ENCODE measurements around the gene CFL1. TPM values are rescaled to one million over a fixed set of nuclear protein-coding genes. Genes with fewer than 3 reads are reported as not detected.

The CFL1 gene
- total RNA-seq, 4 donors from 2014 or later: 227 to 514 (median 399) TPM

- H3K4me1 ChIP-seq: peaks cover 4 to 10% of the 10 kb centered on the region in 2 donors
- H3K27ac ChIP-seq: peak overlapping the region; percentile 96 to 97
- peak overlapping the region; percentile 55 to 88 for H3K4me3 ChIP-seq
- no peaks in the 10 kb centered on the region for H3K36me3 ChIP-seq
- TF ChIP-seq CTCF (IDR thresholded peaks at IDR 0.05) (no peak), POLR2A (IDR thresholded peaks at IDR 0.05) (no peak)
- no peaks in the 10 kb centered on the region for H3K9me3 ChIP-seq
- no peaks in the 10 kb centered on the region for H3K27me3 ChIP-seq
- DNase-seq: peak in 1 of 2 donors; percentile 52
- intact Hi-C loops (cut with DNase I; ENCODE audit: low total_unique reads): no loop called here
Observed at GRCh38 chr11:65886826-65887722, 29.1 kb upstream of the CFL1 start.

GRCh38 chr11:65885808-65886536 lies 28.0 kb upstream of the CFL1 start:
- no peak for DNase-seq
- H3K9me3 ChIP-seq: no peaks in the 10 kb centered on the region
- no peaks in the 10 kb centered on the region for H3K36me3 ChIP-seq
- H3K4me1 ChIP-seq: peaks cover 4 to 9% of the 10 kb centered on the region in 2 donors
- H3K27me3 ChIP-seq: no peaks in the 10 kb centered on the region
- H3K4me3 ChIP-seq: no peak overlapping the region
- intact Hi-C loops (cut with DNase I; ENCODE audit: low total_unique reads): no loop called here
- TF ChIP-seq POLR2A (IDR thresholded peaks at IDR 0.05) (no peak), CTCF (IDR thresholded peaks at IDR 0.05) (no peak)
- H3K27ac ChIP-seq: no peak overlapping the region

- no peak for TF ChIP-seq POLR2A (IDR thresholded peaks at IDR 0.05)
- no peak for TF ChIP-seq CTCF (IDR thresholded peaks at IDR 0.05)
- H3K9me3 ChIP-seq: no peaks in the 10 kb centered on the region
- no peak overlapping the region for H3K4me3 ChIP-seq
- H3K27me3 ChIP-seq: no peaks in the 10 kb centered on the region
- H3K4me1 ChIP-seq: peaks cover 4 to 9% of the 10 kb centered on the region in 2 donors
- intact Hi-C loops (cut with DNase I; ENCODE audit: low total_unique reads): no loop called here
- no peaks in the 10 kb centered on the region for H3K36me3 ChIP-seq
- H3K27ac ChIP-seq: peak overlapping the region in 1 of 2 donors; percentile 38
- DNase-seq: no peak
Observed at GRCh38 chr11:65885231-65885630, 27.3 kb upstream of the CFL1 start.

- H3K27me3 ChIP-seq: no peaks in the 10 kb centered on the region
- no peaks in the 10 kb centered on the region for H3K36me3 ChIP-seq
- TF ChIP-seq POLR2A (IDR thresholded peaks at IDR 0.05) (no peak), CTCF (IDR thresholded peaks at IDR 0.05) (peak; percentile 97 to 99 (median 98))
- intact Hi-C loops (cut with DNase I; ENCODE audit: low total_unique reads): loop anchor here (5.0 kb wide), 1 partner anchor 103 kb away; no protein-coding TSS in a partner anchor
- DNase-seq: peak; percentile 68 to 73
- H3K9me3 ChIP-seq: no peaks in the 10 kb centered on the region
- no peak overlapping the region for H3K4me3 ChIP-seq
- H3K4me1 ChIP-seq: peaks cover 4 to 9% of the 10 kb centered on the region in 2 donors
- peak overlapping the region; percentile 24 to 38 for H3K27ac ChIP-seq
Observed at GRCh38 chr11:65884716-65885092, 26.7 kb upstream of the CFL1 start.
